HG03064 (cell line): Measurements from ENCODE around the gene RRAD.
A peak's percentile ranks its signal among the peaks of the same experiment; 100 is the strongest.
"Not testable (repeated sequence)": the region's sequence is repeated elsewhere in the genome, so short reads cannot be mapped to it uniquely, and the experiment has no call there.

Experiments
- ATAC-seq: cut with Tn5 transposase; IDR thresholded peaks from one replicate; pipeline ENCODE4 v1.9.1; 2021; ENCODE audit warnings: low read depth; ENCODE audit not compliant: unreplicated experiment

The RRAD gene

DNA sequence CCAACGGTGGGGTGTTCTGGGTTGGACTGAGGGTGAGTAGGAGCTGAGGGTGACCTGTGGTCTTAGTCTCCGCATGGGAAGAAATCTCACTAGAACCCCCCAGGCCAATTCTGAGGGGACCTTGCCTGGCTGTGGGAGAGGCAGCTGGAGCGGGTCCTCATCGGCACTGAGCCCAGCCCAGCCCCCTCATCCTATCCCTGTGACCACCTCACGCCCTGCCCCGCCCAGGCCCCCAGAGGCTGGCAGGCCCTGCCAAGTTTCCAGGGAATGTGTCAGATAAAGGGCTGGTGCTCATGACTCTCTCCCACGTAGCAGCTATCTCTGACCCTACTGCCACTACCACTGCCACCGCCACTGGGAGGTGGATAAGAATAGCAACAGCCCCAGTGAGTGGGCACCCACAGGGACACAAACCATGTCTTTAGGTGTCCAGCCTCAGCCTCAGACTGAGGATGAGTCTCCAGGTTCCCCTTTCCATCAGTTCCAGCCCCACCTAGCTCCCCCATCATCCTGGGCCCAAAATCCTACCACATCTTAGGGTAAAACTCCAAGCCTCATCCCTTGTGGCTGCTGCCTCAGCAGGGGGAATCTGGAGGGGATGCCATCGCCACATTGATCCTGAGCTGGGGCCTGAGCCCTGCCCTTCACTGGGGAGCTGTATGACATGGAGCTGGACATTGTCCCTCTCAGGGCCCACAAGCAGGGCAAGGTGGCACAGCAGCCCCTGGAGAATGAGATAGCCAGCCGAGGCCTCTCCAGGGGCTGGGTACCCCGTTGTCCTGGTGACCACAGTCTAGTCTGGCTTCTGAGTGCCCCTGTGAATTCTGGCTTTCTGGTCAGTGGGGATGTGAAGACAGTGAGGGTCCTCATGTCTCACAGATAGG, 21.5 kb downstream of the RRAD start:
- ATAC-seq = no peak

DNA sequence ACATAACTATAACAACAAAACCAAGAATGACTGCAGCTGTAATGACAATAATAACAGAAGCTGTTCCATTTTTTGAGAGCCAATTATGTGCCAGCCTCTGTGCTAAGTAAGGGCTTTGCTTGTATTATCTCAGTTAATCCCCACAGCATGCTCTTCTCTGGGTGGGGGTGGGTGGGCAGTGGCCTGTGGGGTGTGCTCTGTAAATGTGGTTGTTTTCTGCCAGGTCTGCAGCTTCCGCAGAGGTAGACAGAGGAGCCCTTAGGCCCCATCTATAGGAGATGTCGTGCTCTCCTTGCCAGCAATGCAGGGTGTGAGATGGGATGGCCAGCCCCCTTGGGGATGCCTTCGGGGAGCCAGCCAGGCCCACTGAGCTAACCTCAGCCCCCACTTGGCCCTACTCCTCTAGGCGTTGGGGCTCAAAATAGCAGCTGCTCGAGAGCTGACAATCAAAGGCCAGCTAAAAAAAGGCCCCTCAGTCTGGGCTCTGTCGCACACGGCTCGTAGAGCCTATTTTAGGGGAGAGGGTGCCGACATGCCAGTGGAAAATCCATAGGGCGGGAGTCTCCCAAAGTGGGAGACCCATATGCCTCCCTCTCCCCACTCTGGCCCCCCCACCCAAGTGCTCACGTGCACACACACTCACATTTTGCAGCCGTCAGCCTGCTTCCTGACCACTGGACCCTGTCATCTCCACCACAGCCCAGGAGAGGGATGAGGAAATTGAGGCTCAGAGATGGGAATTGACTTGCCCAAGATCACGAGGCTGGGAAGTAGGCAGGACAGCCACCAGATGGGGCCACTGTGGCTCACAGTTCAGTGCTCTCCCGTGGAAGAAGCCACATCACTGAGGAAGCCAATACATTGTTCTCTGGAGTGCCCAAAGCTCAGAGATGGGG, 22.4 kb downstream of the RRAD start:
- ATAC-seq = no peak

DNA sequence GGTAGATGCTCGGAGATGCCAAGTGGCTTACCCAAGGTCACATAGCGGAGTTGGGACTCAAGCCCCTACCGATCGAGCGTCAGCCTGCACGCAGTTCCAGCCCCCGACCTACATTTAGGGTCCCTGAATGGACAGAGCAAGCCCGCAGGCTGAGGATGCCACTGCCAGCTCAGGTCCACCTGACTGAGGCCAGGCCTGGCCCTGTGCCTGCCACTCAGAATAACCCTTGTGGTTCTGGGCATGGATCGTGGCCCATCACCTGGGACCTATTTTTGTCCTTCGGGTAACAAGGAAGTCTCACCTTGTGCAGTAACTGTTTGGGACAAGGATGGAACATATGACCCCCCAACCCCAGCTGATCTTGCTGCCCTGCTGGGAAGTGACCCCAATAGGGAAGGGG, 23.7 kb downstream of the RRAD start:
- no peak for ATAC-seq

DNA sequence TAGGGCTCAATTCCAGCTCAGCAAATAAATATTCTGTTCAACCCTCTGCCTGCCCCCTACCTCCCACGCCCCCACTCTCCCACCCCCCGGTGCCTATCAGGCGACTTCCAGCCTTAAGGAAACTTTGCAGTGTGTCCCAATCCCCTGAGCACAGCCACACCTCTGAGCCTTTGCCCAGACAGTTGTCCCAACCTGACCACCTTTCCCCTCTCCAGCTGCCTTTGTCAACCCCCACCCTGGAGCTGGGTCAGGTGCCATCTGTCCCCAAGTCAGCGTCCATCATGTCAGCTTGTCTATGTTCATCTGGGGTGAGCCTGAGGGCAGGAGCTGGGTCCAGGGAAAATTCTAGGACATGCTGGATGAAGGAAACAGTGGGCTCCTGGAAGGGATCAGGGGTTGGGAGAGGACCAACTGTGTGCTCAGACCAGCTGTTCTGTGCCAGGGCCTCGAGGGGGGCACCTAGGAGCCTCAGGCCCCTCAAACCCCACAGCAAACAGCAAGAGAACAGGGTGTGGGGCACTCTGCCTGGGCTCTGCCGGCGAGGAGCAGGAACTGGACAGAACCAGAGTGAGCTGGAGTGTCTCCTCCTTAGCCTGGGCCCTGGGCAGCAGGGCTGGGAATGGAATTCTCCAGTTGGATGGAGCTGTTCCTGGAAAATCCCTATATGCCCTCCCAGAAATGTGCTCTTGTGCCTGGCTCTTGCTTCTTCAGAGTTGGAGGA, 24.5 kb downstream of the RRAD start:
- no peak for ATAC-seq

DNA sequence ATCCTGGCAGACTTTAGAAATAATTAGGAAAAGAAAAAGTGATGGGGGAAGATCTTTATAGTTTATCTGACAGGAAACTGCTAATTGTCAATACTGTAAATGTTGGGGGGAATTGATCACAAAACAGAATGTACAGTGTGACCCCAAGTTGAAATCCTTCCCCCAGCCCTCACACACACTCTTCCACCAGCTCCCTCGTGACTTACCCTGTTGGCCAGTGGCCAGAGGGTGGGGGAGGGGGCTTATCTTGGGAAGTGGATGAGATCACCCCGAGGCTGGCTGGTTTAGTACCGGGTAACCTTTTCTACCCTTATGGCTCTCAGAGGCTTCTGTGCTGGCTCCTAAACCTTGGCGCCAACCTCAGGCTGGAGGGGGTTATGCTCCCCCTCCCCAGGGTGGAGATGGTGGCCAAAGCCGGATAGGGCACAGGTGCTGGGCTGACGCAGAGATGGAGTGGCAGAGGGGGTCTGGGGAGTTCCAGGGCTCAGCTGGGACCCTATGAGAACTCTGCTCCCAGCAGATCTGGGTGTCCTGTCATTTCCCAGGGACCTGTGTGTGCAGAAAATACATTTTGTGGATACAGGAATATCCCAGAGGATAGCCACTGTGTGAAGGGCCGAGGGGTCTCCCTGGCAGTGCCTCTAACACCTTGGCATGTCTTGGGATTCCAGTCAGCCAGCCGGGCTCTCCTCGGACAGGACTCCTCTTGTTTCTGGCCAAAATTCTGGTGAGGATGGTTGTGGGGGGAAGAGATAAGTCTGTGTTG, 25.2 kb downstream of the RRAD start:
- no peak for ATAC-seq

DNA sequence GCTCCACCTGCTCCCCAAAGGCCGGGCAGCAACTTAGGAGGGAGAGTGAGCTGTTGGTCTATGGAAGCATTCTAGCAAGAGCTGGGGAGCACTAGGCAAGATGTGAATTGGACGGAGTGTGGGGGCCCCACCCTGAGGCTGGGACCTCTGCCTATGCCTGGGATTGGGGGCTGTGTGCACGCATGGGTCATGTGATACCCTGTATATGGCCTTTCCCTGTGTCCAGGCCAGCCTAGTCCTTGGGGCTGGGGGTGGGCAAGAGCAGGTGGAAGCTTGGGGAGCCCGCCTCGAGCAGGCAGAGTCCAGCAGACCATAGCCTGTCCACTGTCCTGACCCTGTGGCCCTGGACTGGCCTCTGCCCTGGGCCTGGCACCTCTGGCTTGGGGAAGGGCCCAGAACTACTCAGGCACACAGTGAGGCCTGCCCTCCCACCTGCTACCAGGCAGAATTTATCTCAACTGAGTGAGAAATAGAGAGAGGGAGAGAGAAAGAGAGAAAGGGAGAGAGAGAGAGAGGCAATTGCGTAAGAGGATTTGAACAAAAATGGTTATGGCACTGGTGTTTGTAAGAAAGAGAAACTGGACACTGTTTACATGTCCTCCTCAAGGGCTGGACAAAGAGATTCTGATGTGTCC, 25.9 kb downstream of the RRAD start:
- ATAC-seq = no peak

DNA sequence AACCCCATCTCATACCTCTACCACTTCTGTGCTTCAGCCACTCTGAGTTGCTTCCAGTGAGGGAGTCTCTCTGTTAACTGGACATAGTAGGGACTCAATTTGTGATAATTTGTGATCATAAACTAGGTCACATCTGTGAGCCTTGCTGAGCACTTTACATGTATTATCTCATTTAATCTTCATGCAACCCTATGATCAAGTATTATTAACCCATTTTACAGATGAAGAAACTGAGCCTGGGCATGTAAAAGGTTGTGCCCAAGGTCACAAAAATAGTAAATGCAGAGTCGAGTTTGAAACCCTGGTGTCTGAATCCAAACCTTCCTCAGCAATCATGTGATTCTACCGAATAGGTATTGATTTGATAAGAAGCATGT, 26.4 kb downstream of the RRAD start:
- ATAC-seq = no peak

DNA sequence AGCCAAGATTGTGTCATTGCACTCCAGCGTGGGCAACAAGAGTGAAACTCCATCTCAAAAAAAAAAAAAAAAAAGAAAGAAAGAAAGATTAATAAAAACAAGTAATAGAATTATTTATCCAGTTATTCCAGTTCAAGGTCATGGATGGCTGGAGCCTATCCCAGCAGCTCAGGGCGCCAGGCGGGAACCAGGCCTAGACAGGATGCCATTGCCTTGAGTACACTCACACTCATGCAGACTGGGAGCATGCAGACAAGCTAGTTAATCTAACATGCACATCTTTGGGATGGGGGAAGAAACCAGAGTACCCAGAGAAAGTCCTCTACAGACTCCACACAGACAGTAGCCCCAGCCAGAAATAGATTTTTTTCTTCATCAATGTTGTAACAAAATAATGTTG, 27.1 kb downstream of the RRAD start:
- no peak for ATAC-seq

DNA sequence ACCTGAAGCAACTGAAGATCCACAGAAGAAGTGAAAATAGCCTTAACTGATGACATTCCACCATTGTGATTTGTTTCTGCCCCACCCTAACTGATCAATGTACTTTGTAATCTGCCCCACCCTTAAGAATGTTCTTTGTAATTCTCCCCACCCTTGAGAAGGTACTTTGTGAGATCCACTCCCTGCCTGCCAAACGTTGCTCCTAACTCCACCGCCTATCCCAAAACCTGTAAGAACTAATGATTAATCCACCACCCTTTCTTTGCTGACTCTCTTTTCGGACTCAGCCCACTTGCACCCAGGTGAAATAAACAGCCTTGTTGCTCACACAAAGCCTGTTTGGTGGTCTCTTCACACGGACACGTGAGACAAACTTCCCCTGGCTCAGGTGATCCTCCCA, 28.7 kb downstream of the RRAD start:
- ATAC-seq = not testable (repeated sequence)

DNA sequence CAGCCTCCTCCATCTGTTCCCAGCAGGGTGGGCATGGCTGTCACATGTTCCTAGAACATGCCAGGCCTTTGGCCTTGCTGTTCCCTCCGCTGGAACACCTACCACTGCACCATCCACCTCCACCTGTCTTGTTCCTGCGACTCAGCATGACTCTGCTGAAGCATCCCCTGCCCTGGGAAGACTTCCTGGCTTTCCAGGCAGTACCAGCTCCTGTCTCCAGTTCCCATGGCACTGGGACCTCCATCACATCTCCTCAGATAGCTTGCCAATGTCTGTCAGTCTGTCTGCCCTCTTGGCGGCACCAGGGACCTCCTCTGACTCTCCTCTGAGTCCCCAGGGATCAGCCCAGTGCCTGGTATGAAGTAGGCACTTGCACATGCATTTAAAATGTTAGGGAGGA, 29.3 kb downstream of the RRAD start:
- no peak for ATAC-seq

DNA sequence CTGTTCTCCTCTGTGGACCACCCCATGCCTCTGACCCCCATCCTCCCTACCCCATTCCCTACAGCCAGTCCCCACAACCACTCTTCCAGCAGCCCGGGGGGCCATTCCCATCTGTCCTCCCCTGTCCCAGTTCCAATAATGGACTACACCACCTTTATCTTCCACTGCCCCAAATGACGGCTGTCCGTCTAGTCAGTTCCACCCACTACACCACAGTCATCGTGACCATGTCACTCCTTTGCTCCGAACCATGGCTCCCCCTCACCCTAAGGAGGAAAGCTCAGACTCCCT, 29.7 kb downstream of the RRAD start:
- no peak for ATAC-seq

DNA sequence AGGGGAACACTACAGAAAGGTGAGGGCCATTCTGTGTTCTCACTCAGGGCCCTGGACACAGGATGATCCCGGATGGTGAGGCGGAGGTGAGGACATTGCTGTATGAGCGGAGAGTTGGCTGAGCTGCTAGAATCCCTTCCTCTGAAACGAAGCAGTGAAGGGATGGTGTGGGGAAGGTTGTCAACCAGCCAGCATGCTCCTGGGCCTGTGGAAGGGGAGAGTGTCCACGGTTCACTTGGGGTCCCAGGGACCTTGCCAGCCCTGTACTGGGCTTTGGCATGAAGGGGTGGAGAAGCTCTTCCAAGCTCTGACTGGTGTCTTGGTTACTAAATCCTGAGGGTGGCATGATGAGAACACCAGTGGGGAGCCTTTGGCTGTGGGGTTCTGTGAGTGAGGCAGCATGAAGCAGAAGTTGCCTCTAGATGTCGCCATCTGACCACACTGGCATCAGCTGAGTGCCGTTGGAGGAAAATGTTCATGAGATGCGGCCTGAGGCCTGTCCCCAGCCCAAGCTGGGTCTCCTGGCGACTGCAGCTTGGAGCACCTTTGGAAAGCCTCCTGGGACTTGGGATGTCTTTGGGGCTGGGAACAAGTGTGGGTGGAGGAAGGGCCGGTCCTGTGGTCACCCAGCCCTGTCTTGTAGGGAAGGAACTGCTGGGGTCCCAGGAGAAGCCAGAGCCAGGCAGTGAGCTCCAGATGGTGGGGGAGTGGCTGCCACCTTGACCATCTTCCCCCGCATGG, 30.2 kb downstream of the RRAD start:
- ATAC-seq = peak; percentile 69

DNA sequence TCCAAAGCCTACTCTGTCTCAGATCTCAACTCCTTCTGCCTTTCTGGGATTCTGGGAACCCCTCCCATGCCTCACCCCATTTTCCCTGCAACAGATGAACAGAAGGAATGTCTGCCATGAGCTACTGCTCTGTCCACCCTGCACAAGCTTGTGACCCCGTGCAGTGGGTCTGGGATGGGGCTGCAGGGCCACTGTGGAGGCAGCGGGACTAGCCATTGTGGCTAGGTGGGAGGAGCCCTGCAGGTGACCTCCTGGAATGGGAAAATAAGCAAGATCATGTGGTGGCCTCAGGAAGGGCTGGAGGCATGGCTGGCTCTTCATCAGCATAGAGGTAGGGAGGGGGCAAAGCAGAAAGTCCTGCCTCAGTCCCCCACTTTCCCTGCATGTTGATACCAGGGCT, 31.3 kb downstream of the RRAD start:
- ATAC-seq = no peak

DNA sequence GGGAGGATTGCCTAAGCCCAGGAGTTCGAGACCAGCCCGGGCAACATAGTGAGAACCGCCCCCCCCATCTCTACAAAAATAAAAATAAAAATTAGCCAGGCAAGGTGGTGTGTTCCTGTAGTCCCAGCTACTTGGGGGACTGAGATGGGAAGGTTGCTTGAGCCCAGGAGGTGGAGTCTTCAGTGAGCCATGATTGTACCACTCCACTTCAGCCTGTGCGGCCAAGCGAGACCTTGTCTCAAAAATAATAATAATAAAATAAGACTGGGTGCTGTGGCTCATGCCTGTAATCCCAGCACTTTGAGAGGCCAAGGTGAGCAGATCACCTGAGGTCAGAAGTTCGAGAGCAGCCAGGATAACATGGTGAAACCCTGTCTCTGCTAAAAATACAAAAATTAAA, 33.5 kb downstream of the RRAD start:
- ATAC-seq = no peak

DNA sequence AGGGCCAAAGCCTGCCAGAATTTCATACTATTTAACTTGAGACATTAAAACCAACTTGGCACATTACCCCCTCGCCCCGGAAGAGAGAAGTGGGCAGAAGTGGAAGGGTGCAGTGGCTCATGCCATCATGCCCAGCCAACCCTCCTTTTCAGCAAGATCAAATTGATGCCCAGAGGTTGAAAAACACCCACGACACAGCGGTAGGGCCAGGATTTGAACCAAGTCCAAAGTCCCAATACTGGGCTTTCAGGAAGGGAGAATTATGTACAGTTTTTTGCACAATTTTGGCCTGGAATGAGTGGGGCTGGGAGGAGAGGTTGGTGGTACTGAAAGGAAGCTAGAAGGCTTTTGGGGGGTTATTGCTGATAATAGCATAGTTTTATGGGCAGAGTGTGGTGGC, 34.0 kb downstream of the RRAD start:
- ATAC-seq = no peak

DNA sequence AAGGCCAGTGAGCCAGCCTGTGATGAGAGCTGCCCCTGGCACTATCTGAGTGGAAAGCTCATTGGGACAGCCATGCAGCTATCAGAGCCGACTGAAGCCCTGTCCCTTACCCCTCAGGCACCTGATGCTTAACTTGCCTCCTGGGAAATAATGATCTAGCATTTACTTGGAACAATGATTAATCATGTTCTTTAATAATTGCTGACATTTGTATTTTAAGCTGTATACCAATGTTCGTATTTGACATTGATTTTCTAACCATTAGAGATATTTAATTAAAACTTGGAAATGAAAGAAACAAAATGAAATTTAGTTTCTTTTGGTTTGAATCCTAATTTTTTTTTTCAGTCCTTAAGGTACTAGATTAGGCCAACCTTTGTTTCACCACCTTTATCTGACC, 34.5 kb downstream of the RRAD start:
- no peak for ATAC-seq

DNA sequence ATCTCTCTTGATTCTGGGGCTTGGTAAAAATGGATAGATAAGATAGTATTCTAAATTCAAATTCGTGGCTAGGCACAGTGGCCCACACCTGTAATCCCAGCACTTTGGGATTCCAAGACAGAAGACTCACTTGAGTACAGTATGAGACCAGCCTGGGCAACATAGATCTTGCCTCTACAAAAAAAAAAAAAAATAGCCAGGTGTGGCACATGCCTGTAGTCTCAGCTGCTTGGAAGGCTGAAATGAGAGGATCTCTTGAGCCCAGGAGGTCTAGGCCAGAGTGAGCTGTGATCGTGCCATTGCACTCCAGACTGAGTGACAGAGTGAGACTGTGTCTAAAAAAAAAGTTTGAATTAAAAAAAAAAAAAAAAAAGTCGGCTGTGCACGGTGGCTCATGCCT, 35.7 kb downstream of the RRAD start:
- no peak for ATAC-seq

DNA sequence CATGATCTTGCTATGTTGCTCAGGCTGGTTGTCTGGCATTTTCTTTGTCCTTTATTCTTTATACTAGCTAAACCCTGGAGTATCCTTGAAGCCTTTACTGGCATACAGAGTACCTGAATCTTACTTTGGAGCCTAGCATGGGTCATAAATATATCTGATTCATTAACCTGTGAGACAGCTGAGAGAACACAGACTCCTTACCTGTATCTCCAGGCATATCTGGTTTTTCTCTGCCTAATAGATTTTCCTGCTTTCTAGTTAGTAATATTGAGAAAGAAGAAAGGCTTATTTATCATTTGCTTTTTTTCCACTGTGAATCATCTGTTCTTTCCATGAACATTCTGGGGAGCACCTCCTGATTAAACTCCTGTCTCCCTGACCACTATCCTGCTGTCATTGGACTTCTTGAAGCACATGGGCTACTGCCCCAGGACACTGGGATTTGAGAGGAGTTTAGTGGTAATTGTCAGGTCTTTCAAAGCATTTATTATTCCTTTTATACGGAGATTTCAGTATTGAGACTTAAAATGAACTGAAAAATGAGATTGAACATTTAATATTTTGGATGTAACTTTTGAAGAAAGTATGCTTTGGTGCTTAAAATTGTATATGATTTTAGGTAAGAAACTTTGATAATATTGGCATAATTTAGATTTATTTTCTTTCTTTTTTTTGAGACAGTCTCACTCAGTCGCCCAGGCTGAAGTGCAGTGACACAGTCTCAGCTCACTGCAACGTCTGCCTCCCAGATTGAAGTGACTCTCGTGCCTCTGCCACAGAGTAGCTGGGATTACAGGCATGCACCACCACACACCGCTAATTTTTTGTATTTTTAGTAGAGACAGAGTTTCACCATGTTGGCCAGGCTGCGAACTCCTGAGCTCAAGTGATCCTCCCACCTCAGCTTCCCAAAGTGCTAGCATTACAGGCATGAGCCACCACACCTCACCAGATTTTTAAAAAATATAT, 36.4 kb downstream of the RRAD start:
- no peak for ATAC-seq
